Activated CD8-positive, alpha-beta memory T cell treated with anti-CD3 and anti-CD28 coated beads, Interleukin-2, amount 50 U/mL, for 48 hours (primary cell): ENCODE measurements around the gene AMOT.
"Not testable (repeated sequence)": the region's sequence is repeated elsewhere in the genome, so short reads cannot be mapped to it uniquely, and the experiment has no call there.

ENCODE experiments used
- DNase-seq: peaks from one replicate; pipeline ENCODE4 v3.0.0-alpha.2; 2020

Gene AMOT

GRCh38 chrX:112840382-112841113 lies at the start of gene AMOT:
AMOT (minus strand) TSS chrX:112840831; CDS start chrX:112823126, 17,705 bp downstream.
- peak; percentile 65 for DNase-seq

GRCh38 chrX:112889400-112889799 lies 48.8 kb upstream of the AMOT start:
- DNase-seq: no peak

- no peak for DNase-seq
These were observed 48.3 kb upstream of the AMOT start for GRCh38 chrX:112888916-112889315.

- DNase-seq: no peak
These were observed 37.1 kb upstream of the AMOT start for GRCh38 chrX:112877771-112878173.

GRCh38 chrX:112874614-112875013 lies 34.0 kb upstream of the AMOT start:
- no peak for DNase-seq

GRCh38 chrX:112874175-112874574 lies 33.5 kb upstream of the AMOT start:
- DNase-seq: no peak

GRCh38 chrX:112868586-112868985 lies 28.0 kb upstream of the AMOT start:
- no peak for DNase-seq

GRCh38 chrX:112867570-112867969 lies 26.9 kb upstream of the AMOT start:
- DNase-seq: no peak

- DNase-seq: no peak
These were observed 25.5 kb upstream of the AMOT start for GRCh38 chrX:112866175-112866574.

GRCh38 chrX:112865464-112866025 lies 24.9 kb upstream of the AMOT start:
- DNase-seq: no peak

- DNase-seq: no peak
These were observed 23.2 kb upstream of the AMOT start for GRCh38 chrX:112863850-112864249.

- no peak for DNase-seq
These were observed 16.8 kb upstream of the AMOT start for GRCh38 chrX:112857478-112857878.

- not testable (repeated sequence) for DNase-seq
These were observed 14.3 kb upstream of the AMOT start for GRCh38 chrX:112854901-112855300.

- no peak for DNase-seq
These were observed 12.2 kb upstream of the AMOT start for GRCh38 chrX:112852851-112853250.

- DNase-seq: no peak
These were observed 11.2 kb upstream of the AMOT start for GRCh38 chrX:112851806-112852205.

- DNase-seq: no peak
These were observed 10.6 kb upstream of the AMOT start for GRCh38 chrX:112851161-112851779.

GRCh38 chrX:112849016-112849415 lies 8.4 kb upstream of the AMOT start:
- DNase-seq: no peak

GRCh38 chrX:112846782-112847181 lies 6.2 kb upstream of the AMOT start:
- DNase-seq: no peak

- DNase-seq: no peak
These were observed 5.6 kb upstream of the AMOT start for GRCh38 chrX:112846187-112846586.

- no peak for DNase-seq
These were observed 3.6 kb upstream of the AMOT start for GRCh38 chrX:112844250-112844649.

GRCh38 chrX:112841820-112842157 lies 1.2 kb upstream of the AMOT start:
- DNase-seq: no peak

- peak; percentile 75 for DNase-seq
These were observed 636 bp upstream of the AMOT start for GRCh38 chrX:112841114-112841819.

GRCh38 chrX:112839856-112840255 lies 775 bp downstream of the AMOT start:
- DNase-seq: no peak

- DNase-seq: no peak
These were observed 3.1 kb downstream of the AMOT start for GRCh38 chrX:112837531-112837930.
